ENCODE data around the gene LRRC46. TPM values are rescaled to one million over a fixed set of nuclear protein-coding genes. Genes with fewer than 3 reads are reported as not detected.

The LRRC46 gene
- total and polyA plus RNA-seq, 2 of the 13 experiments (the other 11 are each of a cell fraction or from before 2014, with no cell fraction given) = 0.09 TPM

DNA sequence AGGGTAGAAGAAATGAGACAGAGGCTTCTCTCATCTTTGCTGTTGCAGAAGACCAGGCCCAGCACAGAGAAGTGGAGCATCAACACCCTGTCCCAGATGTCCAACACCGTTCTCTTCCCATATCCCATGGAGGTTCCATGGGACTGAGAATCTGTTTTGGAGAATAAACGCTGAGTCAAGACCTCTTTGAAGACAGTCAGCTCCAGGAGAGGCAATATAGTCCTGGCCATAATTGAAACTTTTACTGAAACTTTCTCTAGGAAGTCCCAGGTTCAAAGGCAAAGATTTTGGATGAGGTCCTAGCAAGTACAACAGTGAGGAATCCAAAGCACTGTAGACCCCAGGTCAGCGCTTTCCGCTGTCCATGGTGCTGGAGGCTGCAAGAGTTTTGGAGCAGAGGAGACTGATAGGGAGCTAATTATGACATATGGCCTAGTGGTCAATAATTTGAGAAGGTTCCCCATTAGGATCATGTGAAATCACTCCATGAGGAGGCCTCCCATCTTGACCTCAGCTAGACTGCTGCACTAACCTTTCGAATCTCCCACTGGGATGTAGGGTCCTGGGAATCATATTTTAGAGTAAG is 45.8 kb upstream of the LRRC46 start (continued):
- TF ChIP-seq ZNF326 (CRISPR knock-in tag; IDR thresholded peaks at IDR 0.05; ENCODE audit: borderline replicate concordance) (no peak), ZNF780A (CRISPR knock-in tag; IDR thresholded peaks at IDR 0.05) (0 out of 2 replicates have a peak, but pooled peaks have one; percentile 39), BRCA1 (CRISPR knock-in tag; IDR thresholded peaks at IDR 0.05) (no peak), ARNT (IDR thresholded peaks at IDR 0.05) (no peak), ATRX (CRISPR knock-in tag; IDR thresholded peaks at IDR 0.05; ENCODE audit: borderline replicate concordance) (no peak), RFX1 (IDR thresholded peaks at IDR 0.05) (no peak), ZNF564 (CRISPR knock-in tag; IDR thresholded peaks at IDR 0.05) (no peak), ZNF839 (CRISPR knock-in tag; IDR thresholded peaks at IDR 0.05; ENCODE audit: borderline replicate concordance) (no peak), NFE2 (CRISPR knock-in tag; IDR thresholded peaks at IDR 0.05) (no peak), ZNF678 (CRISPR knock-in tag; IDR thresholded peaks at IDR 0.05) (no peak), SAFB2 (CRISPR knock-in tag; IDR thresholded peaks at IDR 0.05; ENCODE audit: borderline replicate concordance, low read depth) (no peak), HNRNPH1 (optimal IDR thresholded peaks at IDR 0.05; ENCODE audit: low read depth, low read length) (no peak), CBX2 (IDR thresholded peaks at IDR 0.05; ENCODE audit: low read depth, low read length) (no peak), CBX2 (CRISPR knock-in tag; IDR thresholded peaks at IDR 0.05; ENCODE audit: low read depth) (no peak), TCF7 (IDR thresholded peaks at IDR 0.05; ENCODE audit: low read depth) (no peak), EP300 (IDR thresholded peaks at IDR 0.05; ENCODE audit: low read depth in 2 of 2, low read length in 2 of 2) (no peak), EP300 (CRISPR knock-in tag; IDR thresholded peaks at IDR 0.05; ENCODE audit: borderline replicate concordance) (no peak), SMAD1 (CRISPR knock-in tag; IDR thresholded peaks at IDR 0.05; ENCODE audit: borderline replicate concordance, low read depth) (no peak), ZNF383 (CRISPR knock-in tag; IDR thresholded peaks at IDR 0.05; ENCODE audit: borderline replicate concordance) (no peak), ZNF766 (CRISPR knock-in tag; IDR thresholded peaks at IDR 0.05; ENCODE audit: borderline replicate concordance) (no peak), CEBPB (IDR thresholded peaks at IDR 0.05; ENCODE audit: borderline replicate concordance, low read depth, low read length) (no peak)
- TF ChIP-seq, protein P1, sequence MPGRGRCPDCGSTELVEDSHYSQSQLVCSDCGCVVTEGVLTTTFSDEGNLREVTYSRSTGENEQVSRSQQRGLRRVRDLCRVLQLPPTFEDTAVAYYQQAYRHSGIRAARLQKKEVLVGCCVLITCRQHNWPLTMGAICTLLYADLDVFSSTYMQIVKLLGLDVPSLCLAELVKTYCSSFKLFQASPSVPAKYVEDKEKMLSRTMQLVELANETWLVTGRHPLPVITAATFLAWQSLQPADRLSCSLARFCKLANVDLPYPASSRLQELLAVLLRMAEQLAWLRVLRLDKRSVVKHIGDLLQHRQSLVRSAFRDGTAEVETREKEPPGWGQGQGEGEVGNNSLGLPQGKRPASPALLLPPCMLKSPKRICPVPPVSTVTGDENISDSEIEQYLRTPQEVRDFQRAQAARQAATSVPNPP (CRISPR knock-in tag; IDR thresholded peaks at IDR 0.05) = no peak
- TF ChIP-seq, protein P2, sequence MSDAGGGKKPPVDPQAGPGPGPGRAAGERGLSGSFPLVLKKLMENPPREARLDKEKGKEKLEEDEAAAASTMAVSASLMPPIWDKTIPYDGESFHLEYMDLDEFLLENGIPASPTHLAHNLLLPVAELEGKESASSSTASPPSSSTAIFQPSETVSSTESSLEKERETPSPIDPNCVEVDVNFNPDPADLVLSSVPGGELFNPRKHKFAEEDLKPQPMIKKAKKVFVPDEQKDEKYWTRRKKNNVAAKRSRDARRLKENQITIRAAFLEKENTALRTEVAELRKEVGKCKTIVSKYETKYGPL (CRISPR knock-in tag; IDR thresholded peaks at IDR 0.05) = no peak
- TF ChIP-seq, protein P3, sequence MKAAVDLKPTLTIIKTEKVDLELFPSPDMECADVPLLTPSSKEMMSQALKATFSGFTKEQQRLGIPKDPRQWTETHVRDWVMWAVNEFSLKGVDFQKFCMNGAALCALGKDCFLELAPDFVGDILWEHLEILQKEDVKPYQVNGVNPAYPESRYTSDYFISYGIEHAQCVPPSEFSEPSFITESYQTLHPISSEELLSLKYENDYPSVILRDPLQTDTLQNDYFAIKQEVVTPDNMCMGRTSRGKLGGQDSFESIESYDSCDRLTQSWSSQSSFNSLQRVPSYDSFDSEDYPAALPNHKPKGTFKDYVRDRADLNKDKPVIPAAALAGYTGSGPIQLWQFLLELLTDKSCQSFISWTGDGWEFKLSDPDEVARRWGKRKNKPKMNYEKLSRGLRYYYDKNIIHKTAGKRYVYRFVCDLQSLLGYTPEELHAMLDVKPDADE (CRISPR knock-in tag; IDR thresholded peaks at IDR 0.05) = no peak
- TF ChIP-seq, protein P4, sequence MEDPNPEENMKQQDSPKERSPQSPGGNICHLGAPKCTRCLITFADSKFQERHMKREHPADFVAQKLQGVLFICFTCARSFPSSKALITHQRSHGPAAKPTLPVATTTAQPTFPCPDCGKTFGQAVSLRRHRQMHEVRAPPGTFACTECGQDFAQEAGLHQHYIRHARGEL (CRISPR knock-in tag; IDR thresholded peaks at IDR 0.05) = no peak
- TF ChIP-seq, protein P5, sequence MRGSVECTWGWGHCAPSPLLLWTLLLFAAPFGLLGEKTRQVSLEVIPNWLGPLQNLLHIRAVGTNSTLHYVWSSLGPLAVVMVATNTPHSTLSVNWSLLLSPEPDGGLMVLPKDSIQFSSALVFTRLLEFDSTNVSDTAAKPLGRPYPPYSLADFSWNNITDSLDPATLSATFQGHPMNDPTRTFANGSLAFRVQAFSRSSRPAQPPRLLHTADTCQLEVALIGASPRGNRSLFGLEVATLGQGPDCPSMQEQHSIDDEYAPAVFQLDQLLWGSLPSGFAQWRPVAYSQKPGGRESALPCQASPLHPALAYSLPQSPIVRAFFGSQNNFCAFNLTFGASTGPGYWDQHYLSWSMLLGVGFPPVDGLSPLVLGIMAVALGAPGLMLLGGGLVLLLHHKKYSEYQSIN (CRISPR knock-in tag; IDR thresholded peaks at IDR 0.05; ENCODE audit: borderline replicate concordance) = 0 out of 2 replicates have a peak, but pooled peaks have one; percentile 41
- TF ChIP-seq, protein P6, sequence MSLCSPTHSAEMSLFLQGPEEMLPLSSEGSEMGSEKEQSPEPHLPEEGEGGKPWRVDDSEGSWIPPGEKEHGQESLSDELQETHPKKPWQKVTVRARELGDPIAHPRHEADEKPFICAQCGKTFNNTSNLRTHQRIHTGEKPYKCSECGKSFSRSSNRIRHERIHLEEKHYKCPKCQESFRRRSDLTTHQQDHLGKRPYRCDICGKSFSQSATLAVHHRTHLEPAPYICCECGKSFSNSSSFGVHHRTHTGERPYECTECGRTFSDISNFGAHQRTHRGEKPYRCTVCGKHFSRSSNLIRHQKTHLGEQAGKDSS (CRISPR knock-in tag; IDR thresholded peaks at IDR 0.05; ENCODE audit: borderline replicate concordance, low read depth) = no peak

All from HepG2 (cell line).